HG03565 (cell line): ENCODE measurements around the gene NHSL2.
"Not testable (repeated sequence)": the region's sequence is repeated elsewhere in the genome, so short reads cannot be mapped to it uniquely, and the experiment has no call there.

Source experiments
- ATAC-seq: cut with Tn5 transposase; IDR thresholded peaks from one replicate; pipeline ENCODE4 v1.9.1; 2021; ENCODE audit warnings: mild to moderate bottlenecking, moderate library complexity; ENCODE audit not compliant: unreplicated experiment

The NHSL2 gene

GRCh38 chrX:71922686-71923085, 12.0 kb downstream of the NHSL2 start:
- ATAC-seq, result no peak

- no peak for ATAC-seq
These were observed 12.9 kb downstream of the NHSL2 start for GRCh38 chrX:71923516-71923915.

GRCh38 chrX:71927040-71927439, 16.4 kb downstream of the NHSL2 start:
- no peak for ATAC-seq

- no peak for ATAC-seq
These were observed 18.2 kb downstream of the NHSL2 start for GRCh38 chrX:71928856-71929255.

- no peak for ATAC-seq
These were observed 19.7 kb downstream of the NHSL2 start for GRCh38 chrX:71930298-71930697.

- ATAC-seq, result no peak
These were observed 24.8 kb downstream of the NHSL2 start for GRCh38 chrX:71935476-71935875.

GRCh38 chrX:71936632-71937031, 26.0 kb downstream of the NHSL2 start:
- no peak for ATAC-seq

GRCh38 chrX:71938371-71938770, 27.7 kb downstream of the NHSL2 start:
- no peak for ATAC-seq

- no peak for ATAC-seq
These were observed 30.5 kb downstream of the NHSL2 start for GRCh38 chrX:71941145-71941544.

- ATAC-seq, result no peak
These were observed 31.1 kb downstream of the NHSL2 start for GRCh38 chrX:71941776-71942175.

- no peak for ATAC-seq
These were observed 33.7 kb downstream of the NHSL2 start for GRCh38 chrX:71944369-71944768.

GRCh38 chrX:71945237-71945805, 34.7 kb downstream of the NHSL2 start:
- ATAC-seq, result no peak

GRCh38 chrX:71949363-71949762, 38.7 kb downstream of the NHSL2 start:
- ATAC-seq, result no peak

- ATAC-seq, result no peak
These were observed 39.3 kb downstream of the NHSL2 start for GRCh38 chrX:71949844-71950445.

GRCh38 chrX:71953391-71953790, 42.7 kb downstream of the NHSL2 start:
- ATAC-seq, result no peak

GRCh38 chrX:71953946-71954345, 43.3 kb downstream of the NHSL2 start:
- no peak for ATAC-seq

GRCh38 chrX:71954458-71954857, 43.8 kb downstream of the NHSL2 start:
- ATAC-seq, result no peak

GRCh38 chrX:71955530-71956120, 45.0 kb downstream of the NHSL2 start:
- no peak for ATAC-seq

- no peak for ATAC-seq
These were observed 47.6 kb downstream of the NHSL2 start for GRCh38 chrX:71958281-71958675.

GRCh38 chrX:71964184-71964583, 53.5 kb downstream of the NHSL2 start:
- not testable (repeated sequence) for ATAC-seq

- no peak for ATAC-seq
These were observed 64.3 kb downstream of the NHSL2 start for GRCh38 chrX:71974916-71975315.

- no peak for ATAC-seq
These were observed 66.1 kb downstream of the NHSL2 start for GRCh38 chrX:71976753-71977152.

GRCh38 chrX:71978164-71978563, 67.5 kb downstream of the NHSL2 start:
- no peak for ATAC-seq
